Right renal pelvis (tissue), 4 donors: ENCODE measurements around the gene UTP11. TPM values are rescaled to one million over a fixed set of nuclear protein-coding genes. Genes with fewer than 3 reads are reported as not detected.

Experiments used
- DNase-seq, 4 donors: peaks; one replicate each; pipeline ENCODE4 v3.0.0-alpha.2; 2013; ENCODE audit warnings: low read depth in 4 of 4, low spot score in 3 of 4, missing footprints in 1 of 4
- polyA plus RNA-seq, 4 donors: library from polyadenylated mRNA; unstranded; fragments of 120-200 nt; gene quantifications; one replicate each; pipeline ENCODE4 v1.2.1, GENCODE V29; 2013; ENCODE audit not compliant: insufficient read length in 4 of 4

Gene UTP11
- polyA plus RNA-seq, 4 donors, result 39.7 to 51.1 (median 44.7) TPM

DNA sequence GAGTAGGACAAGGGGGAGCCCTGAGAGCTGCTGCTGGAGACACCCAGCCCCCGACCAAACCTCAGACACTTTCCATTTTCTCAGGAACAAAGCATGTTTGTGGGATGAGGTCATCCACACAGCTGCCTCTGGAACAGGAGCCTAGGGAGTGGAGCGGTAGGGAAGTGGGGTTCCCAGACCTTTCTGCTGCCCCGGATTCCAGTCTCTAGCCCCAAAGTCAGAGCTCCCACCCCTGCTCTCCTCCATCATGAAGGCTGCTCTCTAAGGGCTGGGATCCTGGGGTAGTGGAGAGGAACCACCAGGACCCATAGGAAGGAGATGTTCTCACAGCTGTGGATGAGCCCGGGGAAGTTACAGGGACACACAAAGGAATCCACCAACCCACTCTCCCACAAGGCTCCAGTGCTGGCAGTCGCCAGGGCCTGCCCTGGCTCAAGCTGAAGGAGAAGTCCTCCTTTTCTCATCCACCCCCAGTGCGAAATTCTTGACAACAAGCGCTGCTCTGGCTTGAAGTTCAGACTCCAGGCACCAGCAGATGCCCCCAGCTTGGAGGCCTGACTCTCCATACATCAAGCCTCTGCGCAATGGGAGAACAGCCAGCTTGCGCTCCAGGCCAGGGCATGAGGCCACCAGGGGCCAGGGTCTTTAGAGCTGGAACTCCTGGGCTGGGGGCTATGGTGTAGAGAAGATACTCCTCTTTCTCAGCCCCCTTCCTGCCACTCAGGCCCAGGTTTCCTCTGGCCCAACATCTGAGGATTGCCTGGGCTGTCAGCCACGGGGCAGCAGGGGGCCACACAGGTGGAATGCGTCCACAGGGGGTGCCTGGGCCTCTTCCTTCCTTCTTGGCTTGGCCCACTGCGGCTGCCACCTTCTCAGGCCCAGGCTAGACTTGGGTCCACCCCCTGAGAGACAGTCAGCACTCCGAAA is 11.7 kb upstream of the UTP11 start:
- no peak for DNase-seq

GRCh38 chr1:38003261-38004250 is 9.0 kb upstream of the UTP11 start:
- no peak for DNase-seq

- no peak for DNase-seq
Observed at GRCh38 chr1:38004284-38005108, 8.0 kb upstream of the UTP11 start.

GRCh38 chr1:38005195-38006007 is 7.1 kb upstream of the UTP11 start, which contains the start of gene FHL3:
TSS of gene FHL3 (minus strand) at chr1:38005514. CDS start at chr1:37999412, 6,102 bp downstream.
- DNase-seq, result no peak

GRCh38 chr1:38006008-38006828 is 6.3 kb upstream of the UTP11 start:
- no peak for DNase-seq

DNA sequence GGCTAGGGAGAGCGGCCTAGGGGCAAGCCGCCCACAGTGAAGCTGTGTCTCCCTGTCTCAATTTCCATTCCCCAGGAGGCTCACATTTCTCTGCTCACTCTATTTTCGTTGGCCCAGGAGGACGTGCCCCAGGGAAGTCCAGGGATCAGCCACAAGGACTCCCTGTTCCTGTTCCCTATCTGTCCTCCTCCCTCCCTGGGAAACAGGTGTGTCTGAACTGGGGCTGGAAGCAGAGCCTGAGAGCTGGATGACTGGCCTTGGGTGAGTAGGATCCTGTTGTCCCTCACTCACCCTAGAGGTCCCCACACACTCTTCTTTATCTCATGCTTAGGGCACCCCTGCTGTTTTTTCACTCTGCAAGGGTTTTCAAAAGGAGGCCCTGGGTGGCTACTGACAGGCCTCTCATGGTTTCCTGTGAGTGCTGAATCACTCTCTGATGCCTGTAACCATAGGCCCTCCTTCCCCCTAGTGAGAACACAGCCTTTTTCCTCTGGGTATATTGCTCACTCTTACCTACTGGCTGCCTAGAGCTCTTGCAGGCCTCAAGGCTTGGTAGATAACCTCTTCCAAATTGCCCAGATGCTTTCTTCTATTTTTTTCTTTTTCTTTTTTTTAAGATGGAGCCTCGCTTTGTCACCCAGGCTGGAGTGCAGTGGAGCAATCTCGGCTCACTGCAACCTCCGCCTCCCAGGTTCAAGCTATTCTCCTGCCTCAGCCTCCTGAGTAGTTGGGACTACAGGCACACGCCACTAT is 3.3 kb upstream of the UTP11 start:
- no peak for DNase-seq

DNA sequence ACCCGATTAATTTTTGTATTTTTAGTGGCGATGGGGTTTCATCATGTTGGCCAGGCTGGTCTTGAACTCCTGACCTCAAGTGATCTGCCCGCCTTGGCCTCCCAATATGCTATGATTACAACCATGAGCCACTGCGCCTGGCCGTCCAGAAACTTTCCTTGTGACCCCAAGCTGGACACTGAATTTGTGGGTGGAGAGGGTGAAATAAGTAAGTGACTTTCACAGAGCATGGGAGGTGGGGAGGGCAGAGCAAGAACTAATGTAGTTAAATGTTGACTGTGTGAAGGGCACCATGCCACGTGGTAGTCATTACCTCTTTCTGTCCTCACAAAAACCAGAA is 2.7 kb upstream of the UTP11 start:
- no peak for DNase-seq

DNA sequence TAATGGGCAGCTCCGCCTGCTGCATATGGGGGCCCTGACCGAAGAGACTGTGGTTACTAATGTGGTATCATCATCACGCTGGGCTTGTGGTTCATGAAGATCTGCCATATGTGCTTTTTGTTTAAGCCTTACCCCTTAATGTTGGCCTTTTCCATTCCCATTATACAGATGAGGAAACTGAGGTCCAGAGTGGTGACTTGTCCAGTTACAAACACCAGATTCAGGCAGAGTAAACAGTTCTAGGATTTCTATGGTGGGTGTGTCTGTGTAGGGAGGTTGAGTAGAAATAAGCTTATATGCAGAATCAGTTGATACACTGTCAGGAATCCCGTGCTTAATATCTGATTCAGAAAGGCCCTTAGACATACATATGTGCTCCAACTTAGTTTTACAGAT is 691 bp downstream of the UTP11 start:
- no peak for DNase-seq

GRCh38 chr1:38014171-38014570 is 1.6 kb downstream of the UTP11 start:
- no peak for DNase-seq

DNA sequence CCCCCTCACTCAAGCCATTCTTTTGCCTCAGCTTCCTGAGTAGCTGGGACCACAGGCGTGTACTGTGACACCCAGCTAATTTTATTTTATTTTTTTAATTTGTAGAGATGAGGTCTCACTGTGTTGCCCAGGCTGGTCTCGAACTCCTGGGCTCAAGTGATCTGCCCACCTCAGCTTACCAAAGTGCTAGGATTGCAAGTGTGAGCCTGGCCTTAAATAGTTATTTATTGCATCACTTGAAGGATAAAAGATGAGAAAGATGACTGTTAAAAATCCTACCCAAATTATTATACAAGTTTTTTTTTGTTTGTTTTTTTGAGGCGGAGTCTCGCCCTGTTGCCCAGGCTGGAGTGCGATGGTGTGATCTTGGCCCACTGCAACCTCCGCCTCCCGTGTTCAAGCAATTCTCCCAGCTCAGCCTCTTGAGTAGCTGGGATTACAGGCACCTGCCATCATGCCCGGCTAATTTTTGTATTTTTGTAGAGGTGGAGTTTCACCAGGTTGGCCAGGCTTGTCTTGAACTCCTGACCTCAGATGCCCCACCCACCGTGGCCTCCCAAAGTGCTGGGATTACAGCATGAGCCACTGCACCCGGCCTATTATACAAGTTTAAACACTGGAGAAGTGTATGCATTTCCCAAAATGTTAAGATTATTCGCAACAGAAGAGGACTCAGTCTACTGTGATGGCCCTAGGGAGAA is 2.3 kb downstream of the UTP11 start:
- no peak for DNase-seq

DNA sequence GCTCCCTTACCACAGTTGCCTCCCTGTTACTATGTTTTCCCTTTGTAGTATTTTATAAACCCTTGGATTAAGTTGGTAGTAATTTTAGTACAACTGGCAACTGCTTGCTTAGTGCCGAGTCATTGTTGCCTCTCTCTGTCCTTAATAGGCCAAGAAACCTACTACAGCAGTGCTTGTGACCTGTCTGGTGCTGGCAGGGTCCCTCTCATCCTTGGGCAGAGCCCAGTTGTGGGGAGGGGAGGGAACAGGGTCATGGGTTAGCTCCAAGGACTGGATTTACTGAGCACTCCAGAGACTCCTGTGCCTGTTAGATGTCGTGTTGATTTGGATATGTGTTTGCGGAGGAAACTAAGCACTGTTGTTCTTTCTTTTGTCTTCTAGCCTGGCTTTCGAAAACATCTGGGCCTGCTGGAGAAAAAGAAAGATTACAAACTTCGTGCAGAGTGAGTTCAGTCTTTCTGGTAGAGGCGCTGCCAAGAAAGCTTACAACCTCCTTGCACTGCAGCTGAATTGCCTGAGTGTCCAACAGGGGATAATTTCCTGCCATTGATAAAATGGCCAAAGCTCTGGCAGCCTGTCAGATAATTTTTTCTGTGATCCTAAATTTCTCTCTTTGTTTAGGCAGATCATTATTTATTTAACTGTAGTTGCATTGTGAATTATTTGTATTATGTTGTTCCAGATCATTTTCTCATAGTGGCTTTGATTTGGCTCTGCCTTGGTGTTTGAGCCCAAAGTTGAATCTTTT is 3.6 kb downstream of the UTP11 start:
- no peak for DNase-seq

DNA sequence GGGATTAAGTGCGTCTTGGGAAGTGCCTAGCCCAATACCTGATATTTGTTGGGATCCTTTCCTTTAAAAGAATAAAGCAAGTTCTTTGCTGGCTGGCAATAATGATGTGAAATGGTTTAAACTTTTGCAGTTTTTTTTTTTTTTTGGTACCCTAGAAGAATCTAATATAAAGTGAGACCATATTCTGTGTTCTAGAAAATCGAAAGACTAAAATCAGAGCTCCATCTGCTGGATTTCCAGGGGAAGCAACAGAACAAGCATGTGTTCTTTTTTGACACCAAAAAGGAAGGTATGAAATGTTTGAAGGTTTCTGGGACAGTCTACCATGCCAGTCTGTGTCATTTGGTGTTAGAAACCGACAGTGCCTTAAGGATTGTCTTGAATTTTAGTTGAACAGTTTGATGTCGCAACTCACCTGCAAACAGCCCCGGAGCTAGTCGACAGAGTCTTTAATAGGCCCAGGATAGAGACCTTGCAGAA is 6.4 kb downstream of the UTP11 start:
- no peak for DNase-seq

DNA sequence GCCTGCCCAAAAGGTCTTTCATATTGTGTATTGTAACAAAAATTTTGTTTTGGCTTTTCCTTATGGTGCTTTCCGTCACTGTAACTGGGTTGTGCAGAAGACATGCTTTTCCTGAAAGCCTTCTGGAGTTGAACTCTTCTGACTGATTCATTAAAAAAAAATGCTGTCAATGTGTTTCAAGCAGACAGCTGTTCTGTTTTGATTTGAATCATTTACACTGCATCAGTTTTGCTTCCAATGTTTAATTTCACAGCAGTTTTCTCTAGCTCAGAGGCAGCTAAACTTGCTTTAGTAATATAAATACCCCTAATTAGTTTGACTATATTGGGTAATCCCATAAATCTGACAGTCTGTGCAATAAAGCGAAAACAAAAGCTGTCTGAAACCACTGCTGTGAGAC is 7.9 kb downstream of the UTP11 start:
- no peak for DNase-seq

GRCh38 chr1:38021969-38022368 is 9.4 kb downstream of the UTP11 start:
- DNase-seq, result no peak

- DNase-seq, result no peak
Observed at GRCh38 chr1:38022810-38023209, 10.3 kb downstream of the UTP11 start.

GRCh38 chr1:38025233-38025632 is 12.7 kb downstream of the UTP11 start:
- no peak for DNase-seq

DNA sequence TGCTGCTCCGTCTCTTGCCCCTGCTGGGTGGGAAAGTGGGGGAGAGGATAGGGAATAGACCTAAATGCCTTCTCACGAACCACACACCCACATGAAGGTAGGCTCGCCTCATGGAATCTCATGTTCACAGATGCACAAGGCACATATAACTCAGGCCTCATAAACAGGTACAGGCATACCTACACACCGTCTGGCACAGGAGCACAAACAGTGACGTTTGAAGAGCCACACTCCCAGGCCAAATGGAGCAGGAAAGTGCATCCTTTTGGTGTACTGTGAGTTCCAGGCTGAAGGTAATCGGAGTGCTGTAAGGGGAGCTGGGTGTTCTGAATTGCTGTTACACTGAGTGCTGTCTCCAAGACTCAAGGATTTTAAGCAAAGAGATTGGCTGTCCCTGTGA is 13.1 kb downstream of the UTP11 start:
- DNase-seq, result no peak
